GM10248 (cell line): Measurements from ENCODE around the gene MCHR2.

Experiments used
- CTCF ChIA-PET: fragments of 300-600 bp; sonication (Branson Sonifier 250); formaldehyde crosslinking; extraction: SDS; loops from one replicate; lab custom pipeline; 2021; ENCODE audit warnings: antibody characterized with exemption; lab: Yijun Ruan, JAX
- POLR2A ChIA-PET: fragments of 350-650 bp; sonication (Branson Sonifier 250); formaldehyde crosslinking; extraction: SDS; loops from one replicate; lab custom pipeline; 2020; ENCODE audit warnings: antibody characterized with exemption; lab: Yijun Ruan, JAX
- DNase-seq: peaks from one replicate; pipeline ENCODE4 v3.0.0; 2012; ENCODE audit errors: extremely low spot score
- CTCF ChIP-seq: IDR thresholded peaks from 2 replicates; pipeline ENCODE4 v1.5.1; 2012; ENCODE audit warnings: mild to moderate bottlenecking, low read depth; ENCODE audit errors: extremely low read depth, missing control alignments, control extremely low read depth

The MCHR2 gene

GRCh38 chr6:100001915-100002388 is 7.9 kb upstream of the MCHR2 start:
- peak; percentile 52 for DNase-seq
- ChIA-PET CTCF (interaction anchor here (0.6 to 3.8 kb wide), 30 partner anchors 8 to 718 kb away, joined by 3 to 37 read pairs (median 4); partner anchors contain the start of gene MCHR2), POLR2A (no interaction called here)
- peak; percentile 95 for TF ChIP-seq CTCF

- CTCF ChIA-PET, result no interaction called here
- POLR2A ChIA-PET, result no interaction called here
- DNase-seq, result no peak
- TF ChIP-seq CTCF, result no peak
These were observed 3.1 kb upstream of the MCHR2 start for GRCh38 chr6:99997141-99997540.

GRCh38 chr6:99995916-99996315 is 1.9 kb upstream of the MCHR2 start:
- CTCF ChIA-PET, result no interaction called here
- POLR2A ChIA-PET, result no interaction called here
- no peak for DNase-seq
- no peak for TF ChIP-seq CTCF

- DNase-seq, result no peak
- CTCF ChIA-PET, result no interaction called here
- POLR2A ChIA-PET, result no interaction called here
- no peak for TF ChIP-seq CTCF
These were observed 884 bp downstream of the MCHR2 start for GRCh38 chr6:99993146-99993532.

GRCh38 chr6:99991955-99992354 is 2.1 kb downstream of the MCHR2 start:
- no peak for DNase-seq
- POLR2A ChIA-PET, result no interaction called here
- CTCF ChIA-PET, result interaction anchor here (4.4 kb wide), 1 partner anchor 9 kb away, joined by 28 read pairs; no protein-coding TSS in a partner anchor
- no peak for TF ChIP-seq CTCF

GRCh38 chr6:99980741-99981140 is 13.3 kb downstream of the MCHR2 start:
- ChIA-PET CTCF (interaction anchor here (2.8 kb wide), 1 partner anchor 21 kb away, joined by 11 read pairs; no protein-coding TSS in a partner anchor), POLR2A (no interaction called here)
- no peak for DNase-seq
- no peak for TF ChIP-seq CTCF
